Measurements from ENCODE around the gene TCAF2.
"Not testable (repeated sequence)": the region's sequence is repeated elsewhere in the genome, so short reads cannot be mapped to it uniquely, and the experiment has no call there.

DNA sequence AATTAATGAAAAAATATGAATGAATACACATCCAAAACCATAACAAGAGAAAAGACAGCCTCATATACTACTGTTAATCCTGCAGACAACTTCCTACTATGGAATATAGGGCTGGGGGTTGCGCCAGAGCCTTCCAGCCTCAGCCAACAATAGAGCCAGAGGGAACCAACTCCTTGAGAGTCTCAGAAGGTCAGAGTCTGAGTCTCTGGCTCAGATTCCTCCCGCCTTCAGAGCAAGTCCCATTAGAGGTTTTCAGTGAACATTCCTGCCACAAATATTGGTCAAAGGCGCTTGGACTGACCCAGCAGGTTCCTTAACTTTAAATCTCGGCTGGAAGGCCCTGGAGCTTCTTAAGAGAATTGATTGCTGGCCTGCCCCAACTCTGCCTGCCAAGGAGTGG, 11.7 kb downstream of the TCAF2 start:
- TF ChIP-seq CTCF (conservative IDR thresholded peaks at IDR 0.05); ZFX (IDR thresholded peaks at IDR 0.05): not testable (repeated sequence)

All from C4-2B (cell line).